HG02610 (cell line): ENCODE data around the gene ALCAM.
A peak's percentile ranks its signal among the peaks of the same experiment; 100 is the strongest.

Experiments
- ATAC-seq: cut with Tn5 transposase; IDR thresholded peaks from one replicate; pipeline ENCODE4 v1.9.1; 2021; ENCODE audit warnings: mild to moderate bottlenecking, moderate library complexity; ENCODE audit not compliant: unreplicated experiment

ALCAM gene

GRCh38 chr3:105423397-105423796 lies 56.7 kb downstream of the ALCAM start:
- no peak for ATAC-seq

GRCh38 chr3:105424412-105425152 lies 57.9 kb downstream of the ALCAM start:
- no peak for ATAC-seq

GRCh38 chr3:105425153-105425502 lies 58.4 kb downstream of the ALCAM start:
- ATAC-seq = no peak

GRCh38 chr3:105427332-105427731 lies 60.6 kb downstream of the ALCAM start:
- ATAC-seq = no peak

- no peak for ATAC-seq
Observed at GRCh38 chr3:105429034-105429762, 62.5 kb downstream of the ALCAM start.

GRCh38 chr3:105430455-105430854 lies 63.7 kb downstream of the ALCAM start:
- no peak for ATAC-seq

GRCh38 chr3:105431200-105431599 lies 64.5 kb downstream of the ALCAM start:
- peak; percentile 87 for ATAC-seq

GRCh38 chr3:105435277-105435676 lies 68.6 kb downstream of the ALCAM start:
- no peak for ATAC-seq

GRCh38 chr3:105436687-105437086 lies 70.0 kb downstream of the ALCAM start:
- ATAC-seq = no peak

GRCh38 chr3:105440113-105440512 lies 73.4 kb downstream of the ALCAM start:
- ATAC-seq = no peak

- ATAC-seq = no peak
Observed at GRCh38 chr3:105444725-105445124, 78.0 kb downstream of the ALCAM start.

GRCh38 chr3:105448338-105448982 lies 81.8 kb downstream of the ALCAM start:
- no peak for ATAC-seq

- no peak for ATAC-seq
Observed at GRCh38 chr3:105449414-105449813, 82.7 kb downstream of the ALCAM start.

GRCh38 chr3:105456017-105456416 lies 89.3 kb downstream of the ALCAM start:
- ATAC-seq = no peak

GRCh38 chr3:105458518-105459215 lies 92.0 kb downstream of the ALCAM start:
- ATAC-seq = no peak

- ATAC-seq = peak; percentile 82
Observed at GRCh38 chr3:105459566-105460290, 93.0 kb downstream of the ALCAM start.

- ATAC-seq = no peak
Observed at GRCh38 chr3:105463620-105464019, 96.9 kb downstream of the ALCAM start.

- ATAC-seq = no peak
Observed at GRCh38 chr3:105465251-105465853, 98.6 kb downstream of the ALCAM start.

GRCh38 chr3:105466072-105466471 lies 99.4 kb downstream of the ALCAM start:
- no peak for ATAC-seq
